HCT116 (cell line): ENCODE data around the gene PANK1. TPM values are rescaled to one million over a fixed set of nuclear protein-coding genes. Genes with fewer than 3 reads are reported as not detected.

ENCODE experiments used
- ATAC-seq: fragments of 200-7000 bp; cut with Tn5 transposase; 2 replicates; pipeline ENCODE4 v1.9.1; 2020; ENCODE audit warnings: mild to moderate bottlenecking, moderate library complexity
- BruUV-seq: library from RNA; stranded (reverse); fragments of 400-500 nt; replicated peaks from 2 replicates; lab custom pipeline; 2021; lab: Mats Ljungman, UMichigan
- CTCF ChIA-PET: fragments of 300-600 bp; sonication (Branson Sonifier 250); formaldehyde crosslinking; loops from one replicate; lab custom pipeline; 2021; ENCODE audit warnings: antibody characterized with exemption; lab: Charles Lee
- POLR2A ChIA-PET: fragments of 300-600, 350-600 bp; sonication (Branson Sonifier 250); formaldehyde crosslinking; loops from one replicate; lab custom pipeline; 2021; ENCODE audit warnings: antibody characterized with exemption; lab: Charles Lee
- RAD21 ChIA-PET, 2 experiments: fragments of 300-600 bp; sonication (Branson Sonifier 250); formaldehyde crosslinking; loops; one replicate each; lab custom pipeline; 2023; ENCODE audit warnings: low total read pairs in 2 of 2; ENCODE audit not compliant: uncharacterized antibody in 2 of 2, unreplicated experiment in 2 of 2, low non-redundant PET in 1 of 2; lab: Charles Lee
- DNase-seq: peaks from one replicate; pipeline ENCODE4 v3.0.0-alpha.2; 2010; ENCODE audit warnings: low read depth, low spot score
- H2AFZ ChIP-seq: fragments of 200-600 bp; shearing (Covaris generic), sonication (generic); 2 replicates; pipeline ENCODE4 v1.6.1; 2017; ENCODE audit warnings: low read depth, mixed run types, mixed read lengths, antibody characterized with exemption, low read length; ENCODE audit not compliant: poor library complexity, severe bottlenecking
- H3K27ac ChIP-seq: 2 replicates; pipeline ENCODE4 v1.5.1; 2012; ENCODE audit warnings: low read depth, low read length
- H3K27me3 ChIP-seq: fragments of 200-600 bp; sonication (generic); 2 replicates; pipeline ENCODE4 v1.6.1; 2016; ENCODE audit warnings: mixed run types, low read length, mixed read lengths; ENCODE audit not compliant: insufficient read depth
- H3K36me3 ChIP-seq, 2 experiments: fragments of 200-500 bp in 1 of 2; fragments of 200-600 bp in 1 of 2; sonication (Bioruptor generic) in 1 of 2; sonication (generic) in 1 of 2; 2 replicates each; pipeline versions ENCODE4 v1.5.1 to v1.6.1; 2014 to 2016; ENCODE audit warnings: low read length in 2 of 2, inconsistent platforms in 1 of 2, mixed read lengths in 1 of 2, mixed run types in 1 of 2; ENCODE audit not compliant: insufficient read depth in 2 of 2, control insufficient read depth in 1 of 2
- H3K4me1 ChIP-seq, 2 experiments: fragments of 200-600 bp in 1 of 2; sonication (generic) in 1 of 2; 2 replicates each; pipeline versions ENCODE4 v1.5.1 to v1.6.1; 2012 to 2017; ENCODE audit warnings: low read length in 2 of 2, inconsistent platforms in 1 of 2, mild to moderate bottlenecking in 1 of 2, mixed read lengths in 1 of 2, mixed run types in 1 of 2, moderate library complexity in 1 of 2; ENCODE audit not compliant: insufficient read depth in 2 of 2, control insufficient read depth in 1 of 2
- H3K4me2 ChIP-seq: fragments of 200-600 bp; sonication (generic); 2 replicates; pipeline ENCODE4 v1.6.1; 2017; ENCODE audit warnings: mixed run types, low read length, mixed read lengths
- H3K4me3 ChIP-seq, 2 experiments: fragments of 200-600 bp in 1 of 2; sonication (generic) in 1 of 2; replicated peaks in 1 of 2; 2 replicates each; pipeline ENCODE4 v1.5.1; 2011 to 2016; ENCODE audit warnings: low read length in 2 of 2, control low read depth in 1 of 2, low read depth in 1 of 2, mild to moderate bottlenecking in 1 of 2, mixed read lengths in 1 of 2, mixed run types in 1 of 2
- H3K79me2 ChIP-seq: fragments of 200-600 bp; sonication (generic); 2 replicates; pipeline ENCODE4 v1.6.1; 2017; ENCODE audit warnings: mild to moderate bottlenecking, mixed run types, low read length, moderate library complexity, mixed read lengths; ENCODE audit not compliant: insufficient read depth
- H3K9ac ChIP-seq: fragments of 200-600 bp; sonication (generic); 2 replicates; pipeline ENCODE4 v1.6.1; 2016; ENCODE audit warnings: low read length, mixed read lengths
- H3K9me2 ChIP-seq: fragments of 200-600 bp; sonication (generic), shearing (Covaris generic); 2 replicates; pipeline ENCODE4 v1.6.1; 2017; ENCODE audit warnings: mixed run types, mild to moderate bottlenecking, moderate library complexity; ENCODE audit not compliant: insufficient read depth
- H3K9me3 ChIP-seq, 2 experiments: fragments of 200-500 bp in 1 of 2; fragments of 200-600 bp in 1 of 2; sonication (Bioruptor generic) in 1 of 2; sonication (generic) in 1 of 2; 2 replicates each; pipeline ENCODE4 v1.6.1; 2014 to 2017; ENCODE audit warnings: low read length in 2 of 2, mixed read lengths in 2 of 2, inconsistent platforms in 1 of 2, low read depth in 1 of 2, mild to moderate bottlenecking in 1 of 2, mixed run types in 1 of 2, moderate library complexity in 1 of 2; ENCODE audit not compliant: control insufficient read depth in 1 of 2, insufficient read depth in 1 of 2
- H4K20me1 ChIP-seq: fragments of 200-600 bp; sonication (generic), shearing (Covaris generic); 2 replicates; pipeline ENCODE4 v1.6.1; 2017; ENCODE audit warnings: mixed run types, mild to moderate bottlenecking, moderate library complexity; ENCODE audit not compliant: insufficient read depth
- CBX3 ChIP-seq: IDR thresholded peaks from 2 replicates; pipeline ENCODE4 v1.6.1; 2012; ENCODE audit warnings: low read depth
- CEBPB ChIP-seq: IDR thresholded peaks from 2 replicates; pipeline ENCODE4 v1.6.1; 2012; ENCODE audit warnings: low read depth
- EZH2 ChIP-seq: fragments of 200-600 bp; sonication (generic); IDR thresholded peaks from 2 replicates; pipeline ENCODE4 v1.6.1; 2017; ENCODE audit warnings: antibody characterized with exemption, mixed run types
- EZH2phosphoT487 ChIP-seq: fragments of 200-600 bp; IDR thresholded peaks from 2 replicates; pipeline ENCODE4 v1.6.1; 2018; ENCODE audit warnings: antibody characterized with exemption, borderline replicate concordance
- FOSL1 ChIP-seq: IDR thresholded peaks from 2 replicates; pipeline ENCODE4 v1.6.1; 2012; ENCODE audit warnings: low read depth
- POLR2A ChIP-seq: IDR thresholded peaks from 2 replicates; pipeline ENCODE4 v1.7.0; 2011; ENCODE audit warnings: borderline replicate concordance; ENCODE audit not compliant: insufficient read depth, insufficient read length; ENCODE audit errors: extremely low read depth
- POLR2AphosphoS5 ChIP-seq: IDR thresholded peaks from 2 replicates; pipeline ENCODE4 v1.6.1; 2011; ENCODE audit warnings: mild to moderate bottlenecking, low read depth, low read length, moderate library complexity
- RAD21 ChIP-seq: IDR thresholded peaks from 2 replicates; pipeline ENCODE4 v1.6.1; 2012; ENCODE audit warnings: low read depth, mild to moderate bottlenecking
- SIN3A ChIP-seq: IDR thresholded peaks from 2 replicates; pipeline ENCODE4 v1.6.1; 2012; ENCODE audit warnings: low read depth
- SP1 ChIP-seq: IDR thresholded peaks from 2 replicates; pipeline ENCODE4 v1.6.1; 2012; ENCODE audit warnings: low read depth
- SRF ChIP-seq: IDR thresholded peaks from 2 replicates; pipeline ENCODE4 v1.6.1; 2012; ENCODE audit warnings: low read depth
- TCF7L2 ChIP-seq: IDR thresholded peaks from 2 replicates; pipeline ENCODE4 v1.7.0; 2011; ENCODE audit warnings: borderline replicate concordance, inconsistent platforms; ENCODE audit not compliant: insufficient read depth, insufficient read length; ENCODE audit errors: extremely low read depth
- YY1 ChIP-seq: IDR thresholded peaks from 2 replicates; pipeline ENCODE4 v1.6.1; 2011; ENCODE audit warnings: low read length, low read depth, moderate library complexity, mild to moderate bottlenecking; ENCODE audit not compliant: insufficient replicate concordance; ENCODE audit errors: extremely low read depth
- ZFX ChIP-seq: fragments of 450-650 bp; IDR thresholded peaks from 2 replicates; pipeline ENCODE4 v1.6.1; 2017
- ZNF274 ChIP-seq: fragments of 200-500 bp; sonication (Bioruptor generic); IDR thresholded peaks from 2 replicates; pipeline ENCODE4 v1.6.1; 2014; ENCODE audit warnings: mild to moderate bottlenecking, low read depth, low read length, inconsistent platforms
- intact Hi-C: fragments of 100-400 bp; cut with micrococcal nuclease; formaldehyde crosslinking; loops from 2 replicates; pipeline ENCODE4 v1.10.0; 2022
- total RNA-seq: library from RNA; stranded (reverse); gene quantifications from one replicate; pipeline ENCODE4 v1.2.1, GENCODE V29; 2021; ENCODE audit not compliant: unreplicated experiment
- TF ChIP-seq, protein P1 (sequence below): IDR thresholded peaks from 2 replicates; pipeline ENCODE4 v1.6.1; 2012
- TF ChIP-seq, protein P2 (sequence below): IDR thresholded peaks from 2 replicates; pipeline ENCODE4 v1.6.1; 2012; ENCODE audit warnings: low read depth
- TF ChIP-seq, protein P3 (sequence below): IDR thresholded peaks from 2 replicates; pipeline ENCODE4 v1.6.1; 2012
- TF ChIP-seq, protein P4 (sequence below), 3 experiments: fragments of 200-600 bp in 1 of 3; sonication (generic) in 1 of 3; IDR thresholded peaks in 2 of 3; conservative IDR thresholded peaks in 1 of 3; 2 replicates each; pipeline ENCODE4 v1.5.1; 2012 to 2017; ENCODE audit warnings: low read depth in 2 of 3, low read length in 2 of 3, antibody characterized with exemption in 1 of 3, borderline replicate concordance in 1 of 3, control low read depth in 1 of 3, mild to moderate bottlenecking in 1 of 3, mixed read lengths in 1 of 3, mixed run types in 1 of 3, moderate library complexity in 1 of 3; ENCODE audit not compliant: insufficient read depth in 1 of 3

Gene PANK1
- total RNA-seq, 1 experiment from 2014 or later: 6.4 TPM

DNA sequence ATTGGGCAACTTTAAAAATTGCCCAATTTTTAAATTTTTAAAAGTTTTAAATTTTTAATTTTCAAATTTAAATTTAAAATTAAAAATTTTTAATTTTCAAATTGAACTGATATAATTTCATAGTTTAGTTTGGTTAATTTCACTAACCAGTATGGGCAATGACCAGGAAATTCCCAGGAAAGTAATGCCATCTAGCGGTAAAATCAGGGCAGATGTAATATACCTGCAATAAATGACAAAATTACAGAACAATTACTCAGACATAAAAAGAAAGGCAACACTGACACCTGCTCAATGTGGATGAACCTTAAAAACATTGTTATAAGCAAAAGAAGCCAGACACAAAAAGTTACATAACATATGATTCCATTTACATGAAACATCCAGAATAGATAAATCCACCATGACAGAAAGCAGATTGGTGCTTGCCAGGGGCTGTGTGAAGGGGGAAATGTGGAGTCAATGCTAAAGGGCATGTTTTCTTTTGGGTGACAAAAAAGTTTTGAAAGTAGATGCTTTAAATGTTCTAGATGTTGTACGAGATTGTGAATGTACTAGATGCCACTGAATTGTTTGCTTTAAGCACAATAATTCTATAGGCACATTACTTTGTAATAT is 81.1 kb downstream of the PANK1 start:
- H3K36me3 ChIP-seq: no peaks in the 10 kb centered on the region
- peak; percentile 47 for DNase-seq
- CTCF ChIA-PET: no interaction called here
- TF ChIP-seq ZFX (no peak), POLR2A (no peak), EZH2 (no peak), CEBPB (0 out of 2 replicates have a peak, but pooled peaks have one; percentile 38), TCF7L2 (no peak), CBX3 (no peak; the same call in 1 of the 2 replicates), SIN3A (0 out of 2 replicates have a peak, but pooled peaks have one; percentile 30), SRF (0 out of 2 replicates have a peak, but pooled peaks have one; percentile 13), RAD21 (peak; percentile 91), FOSL1 (no peak; the same call in 1 of the 2 replicates), ZNF274 (no peak), POLR2AphosphoS5 (no peak), YY1 (no peak), EZH2phosphoT487 (no peak), SP1 (no peak)
- TF ChIP-seq, protein P1, sequence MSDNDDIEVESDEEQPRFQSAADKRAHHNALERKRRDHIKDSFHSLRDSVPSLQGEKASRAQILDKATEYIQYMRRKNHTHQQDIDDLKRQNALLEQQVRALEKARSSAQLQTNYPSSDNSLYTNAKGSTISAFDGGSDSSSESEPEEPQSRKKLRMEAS: no peak
- TF ChIP-seq, protein P2, sequence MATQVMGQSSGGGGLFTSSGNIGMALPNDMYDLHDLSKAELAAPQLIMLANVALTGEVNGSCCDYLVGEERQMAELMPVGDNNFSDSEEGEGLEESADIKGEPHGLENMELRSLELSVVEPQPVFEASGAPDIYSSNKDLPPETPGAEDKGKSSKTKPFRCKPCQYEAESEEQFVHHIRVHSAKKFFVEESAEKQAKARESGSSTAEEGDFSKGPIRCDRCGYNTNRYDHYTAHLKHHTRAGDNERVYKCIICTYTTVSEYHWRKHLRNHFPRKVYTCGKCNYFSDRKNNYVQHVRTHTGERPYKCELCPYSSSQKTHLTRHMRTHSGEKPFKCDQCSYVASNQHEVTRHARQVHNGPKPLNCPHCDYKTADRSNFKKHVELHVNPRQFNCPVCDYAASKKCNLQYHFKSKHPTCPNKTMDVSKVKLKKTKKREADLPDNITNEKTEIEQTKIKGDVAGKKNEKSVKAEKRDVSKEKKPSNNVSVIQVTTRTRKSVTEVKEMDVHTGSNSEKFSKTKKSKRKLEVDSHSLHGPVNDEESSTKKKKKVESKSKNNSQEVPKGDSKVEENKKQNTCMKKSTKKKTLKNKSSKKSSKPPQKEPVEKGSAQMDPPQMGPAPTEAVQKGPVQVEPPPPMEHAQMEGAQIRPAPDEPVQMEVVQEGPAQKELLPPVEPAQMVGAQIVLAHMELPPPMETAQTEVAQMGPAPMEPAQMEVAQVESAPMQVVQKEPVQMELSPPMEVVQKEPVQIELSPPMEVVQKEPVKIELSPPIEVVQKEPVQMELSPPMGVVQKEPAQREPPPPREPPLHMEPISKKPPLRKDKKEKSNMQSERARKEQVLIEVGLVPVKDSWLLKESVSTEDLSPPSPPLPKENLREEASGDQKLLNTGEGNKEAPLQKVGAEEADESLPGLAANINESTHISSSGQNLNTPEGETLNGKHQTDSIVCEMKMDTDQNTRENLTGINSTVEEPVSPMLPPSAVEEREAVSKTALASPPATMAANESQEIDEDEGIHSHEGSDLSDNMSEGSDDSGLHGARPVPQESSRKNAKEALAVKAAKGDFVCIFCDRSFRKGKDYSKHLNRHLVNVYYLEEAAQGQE: no peak
- TF ChIP-seq, protein P3, sequence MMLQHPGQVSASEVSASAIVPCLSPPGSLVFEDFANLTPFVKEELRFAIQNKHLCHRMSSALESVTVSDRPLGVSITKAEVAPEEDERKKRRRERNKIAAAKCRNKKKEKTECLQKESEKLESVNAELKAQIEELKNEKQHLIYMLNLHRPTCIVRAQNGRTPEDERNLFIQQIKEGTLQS: no peak
- TF ChIP-seq, protein P4, sequence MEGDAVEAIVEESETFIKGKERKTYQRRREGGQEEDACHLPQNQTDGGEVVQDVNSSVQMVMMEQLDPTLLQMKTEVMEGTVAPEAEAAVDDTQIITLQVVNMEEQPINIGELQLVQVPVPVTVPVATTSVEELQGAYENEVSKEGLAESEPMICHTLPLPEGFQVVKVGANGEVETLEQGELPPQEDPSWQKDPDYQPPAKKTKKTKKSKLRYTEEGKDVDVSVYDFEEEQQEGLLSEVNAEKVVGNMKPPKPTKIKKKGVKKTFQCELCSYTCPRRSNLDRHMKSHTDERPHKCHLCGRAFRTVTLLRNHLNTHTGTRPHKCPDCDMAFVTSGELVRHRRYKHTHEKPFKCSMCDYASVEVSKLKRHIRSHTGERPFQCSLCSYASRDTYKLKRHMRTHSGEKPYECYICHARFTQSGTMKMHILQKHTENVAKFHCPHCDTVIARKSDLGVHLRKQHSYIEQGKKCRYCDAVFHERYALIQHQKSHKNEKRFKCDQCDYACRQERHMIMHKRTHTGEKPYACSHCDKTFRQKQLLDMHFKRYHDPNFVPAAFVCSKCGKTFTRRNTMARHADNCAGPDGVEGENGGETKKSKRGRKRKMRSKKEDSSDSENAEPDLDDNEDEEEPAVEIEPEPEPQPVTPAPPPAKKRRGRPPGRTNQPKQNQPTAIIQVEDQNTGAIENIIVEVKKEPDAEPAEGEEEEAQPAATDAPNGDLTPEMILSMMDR (IDR thresholded peaks at IDR 0.05 in 2 of 3, conservative IDR thresholded peaks at IDR 0.05 in 1 of 3; ENCODE audit: borderline replicate concordance in 1 of 3, insufficient read depth in 1 of 3, low read depth in 2 of 3, low read length in 2 of 3): peak; percentile 68 to 92 (median 70)

More for the DNA sequence above, 81.1 kb downstream of the PANK1 start:
- ChIA-PET POLR2A (no interaction called here), RAD21 (no interaction called here)
- no peaks in the 10 kb centered on the region for H3K9me3 ChIP-seq
- no peak overlapping the region for H3K9ac ChIP-seq
- no peaks in the 10 kb centered on the region for H3K4me1 ChIP-seq
- H3K79me2 ChIP-seq: no peaks in the 10 kb centered on the region
- BruUV-seq: no TSS peak
- no peaks in the 10 kb centered on the region for H3K27me3 ChIP-seq
- ATAC-seq: peak; percentile 80
- intact Hi-C loops: loop anchor here (1.0 to 10.0 kb wide), 3 partner anchors 138 to 1301 kb away; no protein-coding TSS in a partner anchor
- no peaks in the 10 kb centered on the region for H4K20me1 ChIP-seq
- no peak overlapping the region for H3K4me3 ChIP-seq
- no peak overlapping the region for H2AFZ ChIP-seq
- no peak overlapping the region for H3K27ac ChIP-seq
- H3K9me2 ChIP-seq: no peaks in the 10 kb centered on the region
- no peak overlapping the region for H3K4me2 ChIP-seq
